Suprapubic skin (tissue), 4 donors: ENCODE measurements around the gene ZC2HC1B. TPM values are rescaled to one million over a fixed set of nuclear protein-coding genes. Genes with fewer than 3 reads are reported as not detected.

Experiments
- DNase-seq, 2 donors: peaks; one replicate each; pipeline ENCODE4 v3.0.0-alpha.2; 2019; ENCODE audit warnings: low spot score in 2 of 2
- H3K27ac ChIP-seq: fragments of 200-600 bp; sonication (generic); one replicate; pipeline ENCODE4 v1.5.1; 2019
- H3K27me3 ChIP-seq: fragments of 200-600 bp; sonication (generic); one replicate; pipeline ENCODE4 v1.5.1; 2019
- H3K36me3 ChIP-seq: fragments of 200-600 bp; sonication (generic); one replicate; pipeline ENCODE4 v1.5.1; 2019
- H3K4me1 ChIP-seq: fragments of 200-600 bp; sonication (generic); one replicate; pipeline ENCODE4 v1.5.1; 2019
- H3K4me3 ChIP-seq: fragments of 200-600 bp; sonication (generic); one replicate; pipeline ENCODE4 v1.5.1; 2019; ENCODE audit warnings: mild to moderate bottlenecking
- H3K9me3 ChIP-seq: fragments of 200-600 bp; sonication (generic); one replicate; pipeline ENCODE4 v1.5.1; 2019
- EP300 ChIP-seq: sonication (generic); formaldehyde crosslinking; IDR thresholded peaks from one replicate; pipeline ENCODE4 v1.6.1; 2017; ENCODE audit warnings: antibody characterized with exemption
- POLR2A ChIP-seq, 2 donors: fragments of 450-650 bp; IDR thresholded peaks; one replicate each; pipeline ENCODE4 v1.6.1; 2017; ENCODE audit warnings: antibody characterized with exemption in 2 of 2, mild to moderate bottlenecking in 2 of 2, moderate library complexity in 2 of 2
- POLR2AphosphoS5 ChIP-seq, 3 donors: sonication (generic); formaldehyde crosslinking; IDR thresholded peaks; one replicate each; pipeline ENCODE4 v1.6.1; 2017; ENCODE audit warnings: antibody characterized with exemption in 3 of 3
- WGBS: methylation state at CpG from one replicate; pipeline ENCODE4 v1.1.5; 2018; 5-methylcytosine and 5-hydroxymethylcytosine counted together
- total RNA-seq, 4 donors: library from RNA; depleted of rRNA; stranded (reverse); fragments of >200 nt; gene quantifications; one replicate each; pipeline ENCODE4 v1.1.0, GENCODE V29; 2016
- TF ChIP-seq, protein P1 (sequence below), 2 donors: fragments of 200-600 bp in 1 of 2; fragments of 450-650 bp in 1 of 2; sonication (generic) in 1 of 2; IDR thresholded peaks; one replicate each; pipeline ENCODE4 v1.5.1; 2016 to 2019; ENCODE audit warnings: antibody characterized with exemption in 2 of 2, mild to moderate bottlenecking in 1 of 2, moderate library complexity in 1 of 2

Gene ZC2HC1B
- total RNA-seq, 4 donors from 2014 or later = not detected

DNA sequence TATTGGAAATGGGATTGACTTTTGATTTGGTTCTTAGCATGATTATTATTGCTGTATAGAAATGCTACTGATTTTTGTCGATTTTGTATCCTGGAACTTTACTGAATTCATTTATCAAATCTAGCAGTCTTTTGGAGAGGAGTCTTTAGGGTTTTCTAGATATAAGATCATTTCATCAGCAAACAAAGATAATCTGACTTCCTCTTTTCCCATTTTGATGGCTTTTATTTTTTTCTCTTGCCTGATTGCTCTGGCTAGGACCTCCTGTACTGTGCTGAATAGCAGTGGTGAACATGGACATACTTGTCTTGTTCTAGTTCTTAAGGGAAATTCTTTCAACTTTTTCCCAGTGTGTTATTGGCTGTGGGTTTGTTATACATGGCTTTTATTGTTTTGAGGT is 64.6 kb downstream of the ZC2HC1B start:
- TF ChIP-seq POLR2AphosphoS5 (IDR thresholded peaks at IDR 0.05) (no peak), POLR2A (IDR thresholded peaks at IDR 0.05) (no peak)
- TF ChIP-seq, protein P1, sequence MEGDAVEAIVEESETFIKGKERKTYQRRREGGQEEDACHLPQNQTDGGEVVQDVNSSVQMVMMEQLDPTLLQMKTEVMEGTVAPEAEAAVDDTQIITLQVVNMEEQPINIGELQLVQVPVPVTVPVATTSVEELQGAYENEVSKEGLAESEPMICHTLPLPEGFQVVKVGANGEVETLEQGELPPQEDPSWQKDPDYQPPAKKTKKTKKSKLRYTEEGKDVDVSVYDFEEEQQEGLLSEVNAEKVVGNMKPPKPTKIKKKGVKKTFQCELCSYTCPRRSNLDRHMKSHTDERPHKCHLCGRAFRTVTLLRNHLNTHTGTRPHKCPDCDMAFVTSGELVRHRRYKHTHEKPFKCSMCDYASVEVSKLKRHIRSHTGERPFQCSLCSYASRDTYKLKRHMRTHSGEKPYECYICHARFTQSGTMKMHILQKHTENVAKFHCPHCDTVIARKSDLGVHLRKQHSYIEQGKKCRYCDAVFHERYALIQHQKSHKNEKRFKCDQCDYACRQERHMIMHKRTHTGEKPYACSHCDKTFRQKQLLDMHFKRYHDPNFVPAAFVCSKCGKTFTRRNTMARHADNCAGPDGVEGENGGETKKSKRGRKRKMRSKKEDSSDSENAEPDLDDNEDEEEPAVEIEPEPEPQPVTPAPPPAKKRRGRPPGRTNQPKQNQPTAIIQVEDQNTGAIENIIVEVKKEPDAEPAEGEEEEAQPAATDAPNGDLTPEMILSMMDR (IDR thresholded peaks at IDR 0.05) = no peak
- H3K4me3 ChIP-seq = no peak overlapping the region
- DNase-seq = no peak
- no peaks in the 10 kb centered on the region for H3K27me3 ChIP-seq
- H3K9me3 ChIP-seq = peaks cover 4% of the 10 kb centered on the region
- H3K27ac ChIP-seq = no peak overlapping the region
- 90% methylated on average over 1 of the region's 1 CpG for WGBS
- no peaks in the 10 kb centered on the region for H3K4me1 ChIP-seq
- H3K36me3 ChIP-seq = no peaks in the 10 kb centered on the region

DNA sequence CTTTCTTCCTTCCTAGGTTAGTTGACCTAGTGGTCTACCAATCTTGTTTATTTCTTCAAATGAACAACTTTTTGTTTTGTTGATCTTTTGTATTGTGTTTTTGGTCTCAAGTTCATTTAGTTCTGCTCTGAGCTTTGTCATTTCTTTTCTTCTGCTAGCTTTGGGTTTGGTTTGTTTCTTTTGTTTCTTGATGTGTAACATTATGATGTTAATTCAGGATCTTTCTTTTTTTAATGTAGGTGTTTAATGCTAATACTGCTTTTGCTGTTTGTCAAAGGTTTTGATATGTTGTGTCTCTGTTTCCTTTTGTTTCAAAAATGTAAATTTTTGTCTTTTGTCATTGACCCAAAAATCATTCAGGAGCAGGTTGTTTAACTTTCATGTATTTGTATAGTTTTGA is 65.7 kb downstream of the ZC2HC1B start:
- H3K9me3 ChIP-seq = peaks cover 4% of the 10 kb centered on the region
- no peak overlapping the region for H3K27ac ChIP-seq
- H3K27me3 ChIP-seq = no peaks in the 10 kb centered on the region
- H3K4me1 ChIP-seq = no peaks in the 10 kb centered on the region
- no peaks in the 10 kb centered on the region for H3K36me3 ChIP-seq
- H3K4me3 ChIP-seq = no peak overlapping the region
- TF ChIP-seq EP300 = no peak
- TF ChIP-seq POLR2A (IDR thresholded peaks at IDR 0.05) = no peak
- no peak for TF ChIP-seq POLR2AphosphoS5 (IDR thresholded peaks at IDR 0.05)
- DNase-seq = no peak

DNA sequence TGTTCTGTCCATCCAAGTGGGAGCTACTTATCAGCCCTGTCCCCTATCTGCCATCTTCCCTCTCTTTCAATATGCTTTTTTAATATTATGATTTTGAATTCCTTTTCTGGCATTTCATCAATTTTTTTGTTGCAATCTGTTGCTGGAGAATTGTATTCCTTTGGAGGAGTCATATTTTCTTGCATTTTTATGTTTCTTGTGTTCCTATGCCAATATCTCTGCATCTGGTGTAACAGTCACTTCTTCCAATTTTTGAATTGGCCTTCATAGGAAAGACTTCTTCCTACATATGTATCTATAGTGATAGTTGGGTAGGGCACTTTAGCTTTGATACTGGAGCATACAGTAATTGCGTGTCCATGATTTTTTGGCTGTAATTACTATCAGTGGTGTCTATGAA is 70.1 kb downstream of the ZC2HC1B start:
- TF ChIP-seq POLR2AphosphoS5 (IDR thresholded peaks at IDR 0.05) (no peak), POLR2A (IDR thresholded peaks at IDR 0.05) (no peak), EP300 (no peak)
- TF ChIP-seq, protein P1 (IDR thresholded peaks at IDR 0.05) = no peak
- no peak for DNase-seq
- WGBS = 91% methylated on average over 1 of the region's 1 CpG
- no peaks in the 10 kb centered on the region for H3K4me1 ChIP-seq
- H3K36me3 ChIP-seq = no peaks in the 10 kb centered on the region
- no peak overlapping the region for H3K27ac ChIP-seq
- no peak overlapping the region for H3K4me3 ChIP-seq
- no peaks in the 10 kb centered on the region for H3K27me3 ChIP-seq
- peaks cover 4% of the 10 kb centered on the region for H3K9me3 ChIP-seq

DNA sequence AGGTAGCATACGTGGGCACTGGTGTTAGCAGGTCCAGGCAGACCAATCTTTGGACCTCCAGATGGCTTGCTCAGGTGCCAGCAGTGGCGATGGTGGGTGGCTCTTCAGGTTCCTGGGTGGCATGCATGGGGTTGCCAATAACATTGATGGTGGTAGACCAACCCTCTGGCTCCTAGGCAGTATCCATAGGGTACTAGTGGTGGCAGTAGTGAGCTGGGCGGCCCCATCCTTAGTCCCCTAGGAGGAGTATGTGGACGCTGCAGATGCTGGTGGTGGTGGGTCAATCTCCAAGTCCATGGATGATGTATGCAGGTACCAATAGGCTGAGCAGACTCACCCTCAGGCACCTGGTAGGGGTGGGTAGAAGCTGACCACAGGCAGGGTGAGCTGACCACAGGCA is 70.6 kb downstream of the ZC2HC1B start:
- H3K27ac ChIP-seq = no peak overlapping the region
- no peaks in the 10 kb centered on the region for H3K4me1 ChIP-seq
- H3K9me3 ChIP-seq = peaks cover 4% of the 10 kb centered on the region
- no peak overlapping the region for H3K4me3 ChIP-seq
- H3K27me3 ChIP-seq = no peaks in the 10 kb centered on the region
- no peaks in the 10 kb centered on the region for H3K36me3 ChIP-seq
- no CpG with 5 or more reads among the region's 4 CpGs for WGBS
- TF ChIP-seq EP300 (no peak), POLR2A (IDR thresholded peaks at IDR 0.05) (no peak), POLR2AphosphoS5 (IDR thresholded peaks at IDR 0.05) (no peak)
- TF ChIP-seq, protein P1 (IDR thresholded peaks at IDR 0.05) = no peak
- no peak for DNase-seq

DNA sequence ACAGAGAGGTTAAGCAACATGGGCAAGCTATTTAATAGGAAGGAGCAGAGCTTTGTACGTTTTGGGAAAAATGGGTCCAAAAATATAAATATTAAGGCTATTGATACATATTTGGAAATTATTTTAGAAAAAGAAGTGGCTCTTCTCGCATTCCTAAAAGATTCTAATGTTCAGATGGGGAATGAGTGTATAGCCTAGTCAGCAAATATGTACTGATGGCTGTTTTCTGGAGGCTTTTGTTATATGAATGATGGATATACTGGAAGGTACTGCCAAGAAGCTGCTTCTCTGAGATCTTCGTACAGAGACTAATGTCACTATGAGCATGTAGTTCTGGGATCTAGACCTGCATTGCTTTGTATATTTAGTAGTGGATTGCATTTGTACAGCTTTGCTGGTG is 72.1 kb downstream of the ZC2HC1B start:
- Histone ChIP-seq H3K36me3 (no peaks in the 10 kb centered on the region), H3K27ac (no peak overlapping the region), H3K9me3 (no peaks in the 10 kb centered on the region), H3K4me1 (no peaks in the 10 kb centered on the region), H3K27me3 (no peaks in the 10 kb centered on the region), H3K4me3 (no peak overlapping the region)
- no peak for TF ChIP-seq EP300
- TF ChIP-seq, protein P1 (IDR thresholded peaks at IDR 0.05) = no peak
- no peak for TF ChIP-seq POLR2AphosphoS5 (IDR thresholded peaks at IDR 0.05)
- no peak for TF ChIP-seq POLR2A (IDR thresholded peaks at IDR 0.05)
- 85% methylated on average over 3 of the region's 3 CpGs for WGBS
- no peak for DNase-seq
